ENCODE results near the gene PLPPR4.

Gene PLPPR4

GRCh38 chr1:99264201-99265021, at the start of gene PLPPR4:
PLPPR4 (plus strand) TSS chr1:99264492; CDS start chr1:99264594, 102 bp downstream.
- TF ChIP-seq JUND (IDR thresholded peaks at IDR 0.05; ENCODE audit: low read depth), result no peak
- in situ Hi-C loops (cut with HindIII; ENCODE audit: low pct_unique_long_range_greater_than_20kb, low sequenced_read_pairs), result no loop called here
- no peak for DNase-seq (ENCODE audit: low read depth in 1 of 2, low spot score in 1 of 2)

- TF ChIP-seq JUND (IDR thresholded peaks at IDR 0.05; ENCODE audit: low read depth), result no peak
- in situ Hi-C loops (cut with HindIII; ENCODE audit: low pct_unique_long_range_greater_than_20kb, low sequenced_read_pairs), result no loop called here
- DNase-seq (ENCODE audit: low read depth in 1 of 2, low spot score in 1 of 2), result no peak
These were observed 47.3 kb upstream of the PLPPR4 start for GRCh38 chr1:99216956-99217355.

GRCh38 chr1:99217599-99217998, 46.7 kb upstream of the PLPPR4 start:
- DNase-seq (ENCODE audit: low read depth in 1 of 2, low spot score in 1 of 2), result no peak
- no peak for TF ChIP-seq JUND (IDR thresholded peaks at IDR 0.05; ENCODE audit: low read depth)
- in situ Hi-C loops (cut with HindIII; ENCODE audit: low pct_unique_long_range_greater_than_20kb, low sequenced_read_pairs), result no loop called here

- in situ Hi-C loops (cut with HindIII; ENCODE audit: low pct_unique_long_range_greater_than_20kb, low sequenced_read_pairs), result no loop called here
- no peak for TF ChIP-seq JUND (IDR thresholded peaks at IDR 0.05; ENCODE audit: low read depth)
- DNase-seq (ENCODE audit: low read depth in 1 of 2, low spot score in 1 of 2), result no peak
These were observed 45.7 kb upstream of the PLPPR4 start for GRCh38 chr1:99218572-99218971.

GRCh38 chr1:99218999-99219398, 45.3 kb upstream of the PLPPR4 start:
- no peak for DNase-seq (ENCODE audit: low read depth in 1 of 2, low spot score in 1 of 2)
- in situ Hi-C loops (cut with HindIII; ENCODE audit: low pct_unique_long_range_greater_than_20kb, low sequenced_read_pairs), result no loop called here
- TF ChIP-seq JUND (IDR thresholded peaks at IDR 0.05; ENCODE audit: low read depth), result no peak

- in situ Hi-C loops (cut with HindIII; ENCODE audit: low pct_unique_long_range_greater_than_20kb, low sequenced_read_pairs), result no loop called here
- no peak for DNase-seq (ENCODE audit: low read depth in 1 of 2, low spot score in 1 of 2)
- TF ChIP-seq JUND (IDR thresholded peaks at IDR 0.05; ENCODE audit: low read depth), result no peak
These were observed 37.0 kb upstream of the PLPPR4 start for GRCh38 chr1:99227056-99227897.

- DNase-seq (ENCODE audit: low read depth in 1 of 2, low spot score in 1 of 2), result no peak
- no peak for TF ChIP-seq JUND (IDR thresholded peaks at IDR 0.05; ENCODE audit: low read depth)
- in situ Hi-C loops (cut with HindIII; ENCODE audit: low pct_unique_long_range_greater_than_20kb, low sequenced_read_pairs), result no loop called here
These were observed 36.1 kb upstream of the PLPPR4 start for GRCh38 chr1:99228153-99228552.

- DNase-seq (ENCODE audit: low read depth in 1 of 2, low spot score in 1 of 2), result no peak
- in situ Hi-C loops (cut with HindIII; ENCODE audit: low pct_unique_long_range_greater_than_20kb, low sequenced_read_pairs), result no loop called here
- no peak for TF ChIP-seq JUND (IDR thresholded peaks at IDR 0.05; ENCODE audit: low read depth)
These were observed 35.2 kb upstream of the PLPPR4 start for GRCh38 chr1:99229122-99229521.

GRCh38 chr1:99230695-99231094, 33.6 kb upstream of the PLPPR4 start:
- DNase-seq (ENCODE audit: low read depth in 1 of 2, low spot score in 1 of 2), result no peak
- in situ Hi-C loops (cut with HindIII; ENCODE audit: low pct_unique_long_range_greater_than_20kb, low sequenced_read_pairs), result no loop called here
- no peak for TF ChIP-seq JUND (IDR thresholded peaks at IDR 0.05; ENCODE audit: low read depth)

GRCh38 chr1:99232172-99232571, 32.1 kb upstream of the PLPPR4 start:
- TF ChIP-seq JUND (IDR thresholded peaks at IDR 0.05; ENCODE audit: low read depth), result no peak
- in situ Hi-C loops (cut with HindIII; ENCODE audit: low pct_unique_long_range_greater_than_20kb, low sequenced_read_pairs), result no loop called here
- DNase-seq (ENCODE audit: low read depth in 1 of 2, low spot score in 1 of 2), result no peak

- DNase-seq (ENCODE audit: low read depth in 1 of 2, low spot score in 1 of 2), result no peak
- in situ Hi-C loops (cut with HindIII; ENCODE audit: low pct_unique_long_range_greater_than_20kb, low sequenced_read_pairs), result no loop called here
- no peak for TF ChIP-seq JUND (IDR thresholded peaks at IDR 0.05; ENCODE audit: low read depth)
These were observed 30.8 kb upstream of the PLPPR4 start for GRCh38 chr1:99233446-99233845.

GRCh38 chr1:99236756-99237155, 27.5 kb upstream of the PLPPR4 start:
- in situ Hi-C loops (cut with HindIII; ENCODE audit: low pct_unique_long_range_greater_than_20kb, low sequenced_read_pairs), result no loop called here

GRCh38 chr1:99239690-99240089, 24.6 kb upstream of the PLPPR4 start:
- TF ChIP-seq JUND (IDR thresholded peaks at IDR 0.05; ENCODE audit: low read depth), result no peak
- no peak for DNase-seq (ENCODE audit: low read depth in 1 of 2, low spot score in 1 of 2)
- in situ Hi-C loops (cut with HindIII; ENCODE audit: low pct_unique_long_range_greater_than_20kb, low sequenced_read_pairs), result no loop called here

More at GRCh38 chr1:99236756-99237155, 27.5 kb upstream of the PLPPR4 start:
- no peak for DNase-seq (ENCODE audit: low read depth in 1 of 2, low spot score in 1 of 2)
- TF ChIP-seq JUND (IDR thresholded peaks at IDR 0.05; ENCODE audit: low read depth), result no peak

All from T47D (cell line).